Kidney epithelial cell (primary cell): Measurements from ENCODE around the gene PIWIL4. TPM values are rescaled to one million over a fixed set of nuclear protein-coding genes. Genes with fewer than 3 reads are reported as not detected.
"Not testable (repeated sequence)": the region's sequence is repeated elsewhere in the genome, so short reads cannot be mapped to it uniquely, and the experiment has no call there.

ENCODE experiments used
- DNase-seq: peaks from one replicate; pipeline ENCODE4 v3.0.0-alpha.2; 2010; ENCODE audit warnings: low read depth
- H3K27me3 ChIP-seq: 2 replicates; pipeline ENCODE4 v1.6.0; 2011; ENCODE audit warnings: low read length; ENCODE audit not compliant: control insufficient read depth, insufficient read depth
- H3K36me3 ChIP-seq: 2 replicates; pipeline ENCODE4 v1.5.1; 2011; ENCODE audit warnings: low read length; ENCODE audit not compliant: control insufficient read depth, insufficient read depth
- H3K4me3 ChIP-seq: 2 replicates; pipeline ENCODE4 v1.5.1; 2011; ENCODE audit warnings: low read depth, mild to moderate bottlenecking, control low read depth, low read length
- CTCF ChIP-seq: IDR thresholded peaks from 2 replicates; pipeline ENCODE4 v1.5.1; 2011; ENCODE audit warnings: mild to moderate bottlenecking, moderate library complexity, low read length, control low read depth, inconsistent platforms; ENCODE audit not compliant: insufficient read depth, poor library complexity, severe bottlenecking
- total RNA-seq: library from RNA; depleted of rRNA; stranded (reverse); fragments of >200 nt; gene quantifications from 2 replicates; pipeline ENCODE4 v1.2.3, GENCODE V29; 2015

Gene PIWIL4
- total RNA-seq, 1 donor from 2014 or later = 3.7 TPM

GRCh38 chr11:94636388-94636949, 69.3 kb downstream of the PIWIL4 start:
- DNase-seq = no peak
- Histone ChIP-seq H3K27me3 (no peaks in the 10 kb centered on the region), H3K36me3 (no peaks in the 10 kb centered on the region), H3K4me3 (no peak overlapping the region)
- TF ChIP-seq CTCF = no peak

- Histone ChIP-seq H3K27me3 (no peaks in the 10 kb centered on the region), H3K4me3 (no peak overlapping the region), H3K36me3 (no peaks in the 10 kb centered on the region)
- TF ChIP-seq CTCF = no peak
- no peak for DNase-seq
Measured at GRCh38 chr11:94638301-94638901, 71.2 kb downstream of the PIWIL4 start.

GRCh38 chr11:94638902-94639373, 71.8 kb downstream of the PIWIL4 start:
- no peak for TF ChIP-seq CTCF
- no peak for DNase-seq

GRCh38 chr11:94639901-94640721, 72.9 kb downstream of the PIWIL4 start:
- no peak overlapping the region for H3K4me3 ChIP-seq
- no peak for TF ChIP-seq CTCF
- no peaks in the 10 kb centered on the region for H3K27me3 ChIP-seq
- no peaks in the 10 kb centered on the region for H3K36me3 ChIP-seq
- DNase-seq = no peak

More at GRCh38 chr11:94638902-94639373, 71.8 kb downstream of the PIWIL4 start:
- Histone ChIP-seq H3K27me3 (no peaks in the 10 kb centered on the region), H3K36me3 (no peaks in the 10 kb centered on the region), H3K4me3 (no peak overlapping the region)

GRCh38 chr11:94641167-94641761, 74.1 kb downstream of the PIWIL4 start:
- no peak for DNase-seq
- no peaks in the 10 kb centered on the region for H3K36me3 ChIP-seq
- no peak overlapping the region for H3K4me3 ChIP-seq
- no peak for TF ChIP-seq CTCF
- H3K27me3 ChIP-seq = no peaks in the 10 kb centered on the region

- not testable (repeated sequence) for H3K4me3 ChIP-seq, DNase-seq, H3K36me3 ChIP-seq, H3K27me3 ChIP-seq
Measured at GRCh38 chr11:94643186-94643585, 76.0 kb downstream of the PIWIL4 start.
